ENCODE data around the gene ANKRD61. TPM values are rescaled to one million over a fixed set of nuclear protein-coding genes. Genes with fewer than 3 reads are reported as not detected.
"Not testable (repeated sequence)": the region's sequence is repeated elsewhere in the genome, so short reads cannot be mapped to it uniquely, and the experiment has no call there.

Gene ANKRD61
- total and polyA plus RNA-seq, 2 experiments from 2014 or later = 0.81 TPM; not detected in 1

DNA sequence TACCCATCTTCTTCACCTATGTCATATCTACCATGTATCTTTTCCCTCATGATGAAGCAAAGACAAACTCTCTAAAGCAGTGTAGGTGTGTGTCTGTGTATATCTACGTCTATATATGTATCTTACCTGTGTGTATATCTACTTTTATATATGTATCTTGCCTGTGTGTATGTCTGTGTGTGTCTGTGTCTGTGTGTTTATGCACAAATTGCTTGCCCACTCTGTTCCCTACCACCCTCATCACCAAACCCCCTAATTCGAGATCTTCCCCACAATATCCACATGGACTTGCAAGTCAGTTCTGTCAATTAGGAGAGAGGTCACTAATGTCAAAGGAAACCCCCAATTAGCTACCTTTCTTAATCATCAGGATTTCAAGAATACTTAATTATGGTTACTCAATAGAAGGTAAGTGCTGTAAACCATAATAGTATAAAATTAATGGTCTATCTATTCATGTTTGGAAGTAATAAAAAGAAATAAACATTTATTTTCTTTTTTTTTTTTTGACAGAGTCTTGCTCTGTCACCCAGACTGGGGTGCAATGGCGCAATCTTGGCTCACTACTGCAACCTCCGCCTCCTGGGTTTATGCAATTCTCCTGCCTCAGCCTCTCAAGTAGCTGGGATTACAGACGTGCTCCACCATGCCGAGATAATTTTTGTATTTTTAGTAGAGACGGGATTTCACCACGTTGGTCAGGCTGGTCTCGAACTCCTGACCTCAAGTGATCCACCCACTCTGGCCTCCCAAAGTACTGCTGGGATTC, 43.6 kb downstream of the ANKRD61 start:
- H3K27ac ChIP-seq = no peak overlapping the region
- H3K27me3 ChIP-seq = no peaks in the 10 kb centered on the region
- no peaks in the 10 kb centered on the region for H3K79me2 ChIP-seq
- H3K9me2 ChIP-seq (replicated peaks; ENCODE audit: insufficient read depth) = no peaks in the 10 kb centered on the region
- TF ChIP-seq CTCF (IDR thresholded peaks at IDR 0.05; ENCODE audit: poor library complexity) (no peak), EZH2 (IDR thresholded peaks at IDR 0.05; ENCODE audit: borderline replicate concordance) (no peak), EZH2phosphoT487 (IDR thresholded peaks at IDR 0.05; ENCODE audit: low read depth, severe bottlenecking, unreplicated experiment) (no peak)
- WGBS (ENCODE audit: low lambda C conversion rate, missing lambda C conversion rate) = 91% methylated on average over 9 of the region's 9 CpGs
- no peaks in the 10 kb centered on the region for H3K9me3 ChIP-seq (ENCODE audit: low read depth)
- H3K4me1 ChIP-seq (ENCODE audit: insufficient read depth) = no peaks in the 10 kb centered on the region
- no peaks in the 10 kb centered on the region for H4K20me1 ChIP-seq (ENCODE audit: insufficient read depth, poor library complexity, severe bottlenecking)
- H3K4me3 ChIP-seq = no peak overlapping the region
- H3K4me2 ChIP-seq = no peak overlapping the region
- H3K36me3 ChIP-seq (replicated peaks; ENCODE audit: insufficient read depth, low read depth) = no peaks in the 10 kb centered on the region
- no peak for DNase-seq (ENCODE audit: low spot score)
- no peak overlapping the region for H2AFZ ChIP-seq

GRCh38 chr7:6078548-6078947, 47.4 kb downstream of the ANKRD61 start:
- no peaks in the 10 kb centered on the region for H3K9me2 ChIP-seq (replicated peaks; ENCODE audit: insufficient read depth)
- no peaks in the 10 kb centered on the region for H3K9me3 ChIP-seq (ENCODE audit: low read depth)
- no peak overlapping the region for H2AFZ ChIP-seq
- no peak for DNase-seq (ENCODE audit: low spot score)
- H3K36me3 ChIP-seq (replicated peaks; ENCODE audit: insufficient read depth, low read depth) = no peaks in the 10 kb centered on the region
- WGBS (ENCODE audit: low lambda C conversion rate, missing lambda C conversion rate) = 97% methylated on average over 3 of the region's 3 CpGs
- H3K27ac ChIP-seq = no peak overlapping the region
- H3K79me2 ChIP-seq = no peaks in the 10 kb centered on the region
- H3K4me2 ChIP-seq = no peak overlapping the region
- H3K4me1 ChIP-seq (ENCODE audit: insufficient read depth) = no peaks in the 10 kb centered on the region
- H4K20me1 ChIP-seq (ENCODE audit: insufficient read depth, poor library complexity, severe bottlenecking) = no peaks in the 10 kb centered on the region
- no peaks in the 10 kb centered on the region for H3K27me3 ChIP-seq
- no peak overlapping the region for H3K4me3 ChIP-seq
- TF ChIP-seq EZH2phosphoT487 (IDR thresholded peaks at IDR 0.05; ENCODE audit: low read depth, severe bottlenecking, unreplicated experiment) (no peak), EZH2 (IDR thresholded peaks at IDR 0.05; ENCODE audit: borderline replicate concordance) (no peak), CTCF (IDR thresholded peaks at IDR 0.05; ENCODE audit: poor library complexity) (no peak)

DNA sequence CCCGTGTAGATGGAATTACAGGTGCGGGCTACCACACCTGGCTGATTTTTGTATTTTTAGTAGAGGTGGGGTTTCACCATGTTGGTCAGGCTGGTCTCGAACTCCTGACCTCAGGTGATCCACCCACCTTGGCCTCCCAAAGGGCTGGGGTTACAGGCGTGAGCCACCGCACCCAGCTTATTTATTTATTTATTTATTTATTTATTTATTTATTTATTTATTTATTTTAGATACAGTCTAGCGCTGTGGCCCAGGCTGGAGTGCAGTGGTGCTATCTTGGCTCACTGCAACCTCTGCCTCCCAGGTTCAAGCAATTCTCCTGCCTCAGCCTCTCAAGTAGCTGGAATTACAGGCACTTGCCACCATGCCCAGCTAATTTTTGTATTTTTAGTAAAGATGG, 51.9 kb downstream of the ANKRD61 start:
- not testable (repeated sequence) for H3K27me3 ChIP-seq; H3K4me1 ChIP-seq (ENCODE audit: insufficient read depth); H4K20me1 ChIP-seq (ENCODE audit: insufficient read depth, poor library complexity, severe bottlenecking); H3K4me3 ChIP-seq; H3K79me2 ChIP-seq; DNase-seq (ENCODE audit: low spot score); H3K36me3 ChIP-seq (replicated peaks; ENCODE audit: insufficient read depth, low read depth); H3K4me2 ChIP-seq; H3K9me3 ChIP-seq (ENCODE audit: low read depth); H3K27ac ChIP-seq; H3K9me2 ChIP-seq (replicated peaks; ENCODE audit: insufficient read depth); H2AFZ ChIP-seq
- WGBS (ENCODE audit: low lambda C conversion rate, missing lambda C conversion rate) = 94% methylated on average over 6 of the region's 6 CpGs

Small RNA genes lying within 50 kb of the gene (small RNA-seq; reads per million reads assigned to genes)
- gene RF00019 (not detected), gene RNU6-218P (not detected), gene SNORA80D (0.71 reads per million, percentile 57 among the genes with 10 or more reads in this experiment)

Other genes starting within 250 kb of the ANKRD61 start
- gene RNF216, start 249.7 kb upstream of the ANKRD61 start, total RNA-seq = 34.8 and 35.3 TPM in 2 replicates
- gene RNF216, start 249.7 kb upstream of the ANKRD61 start, polyA plus RNA-seq = 25.2 and 27.7 TPM in 2 replicates
- gene OCM, start 150.6 kb upstream of the ANKRD61 start, total RNA-seq = not detected in 2 replicates
- gene OCM, start 150.6 kb upstream of the ANKRD61 start, polyA plus RNA-seq = 0.37 TPM in 1 of 2 replicates, not detected in the other
- gene CCZ1, start 132.6 kb upstream of the ANKRD61 start, total RNA-seq = 64.1 and 67.8 TPM in 2 replicates
- 65.9 and 71.6 TPM in 2 replicates for gene CCZ1, start 132.6 kb upstream of the ANKRD61 start, polyA plus RNA-seq
- not detected in 2 replicates for gene RSPH10B, start 60.7 kb upstream of the ANKRD61 start, total RNA-seq
- gene RSPH10B, start 60.7 kb upstream of the ANKRD61 start, polyA plus RNA-seq = not detected in 2 replicates
- gene PMS2, start 22.3 kb upstream of the ANKRD61 start, total RNA-seq = 13.9 and 15.9 TPM in 2 replicates
- 5.8 and 6.2 TPM in 2 replicates for gene PMS2, start 22.3 kb upstream of the ANKRD61 start, polyA plus RNA-seq
- gene AIMP2, start 22.1 kb upstream of the ANKRD61 start, total RNA-seq = 55.1 and 55.4 TPM in 2 replicates
- gene AIMP2, start 22.1 kb upstream of the ANKRD61 start, polyA plus RNA-seq = 52.7 and 57.9 TPM in 2 replicates
- 148 and 180 TPM in 2 replicates for gene EIF2AK1, start 27.8 kb downstream of the ANKRD61 start, total RNA-seq
- 87.3 and 104 TPM in 2 replicates for gene EIF2AK1, start 27.8 kb downstream of the ANKRD61 start, polyA plus RNA-seq
- 6.0 and 6.5 TPM in 2 replicates for gene USP42, start 73.6 kb downstream of the ANKRD61 start, total RNA-seq
- 8.0 and 10.0 TPM in 2 replicates for gene USP42, start 73.6 kb downstream of the ANKRD61 start, polyA plus RNA-seq
- 15.7 and 20.8 TPM in 2 replicates for gene CYTH3, start 241.2 kb downstream of the ANKRD61 start, total RNA-seq
- gene CYTH3, start 241.2 kb downstream of the ANKRD61 start, polyA plus RNA-seq = 11.9 and 13.2 TPM in 2 replicates